H9 (cell line): ENCODE measurements around the gene TMEM267. TPM values are rescaled to one million over a fixed set of nuclear protein-coding genes. Genes with fewer than 3 reads are reported as not detected.

Experiments used
- DNase-seq: peaks from one replicate; pipeline ENCODE4 v3.0.0-alpha.2; 2017
- H2AFZ ChIP-seq: one replicate; pipeline ENCODE4 v1.6.1; 2013; ENCODE audit warnings: mild to moderate bottlenecking, low read length, control low read depth, moderate library complexity
- H2AK5ac ChIP-seq: 2 replicates; pipeline ENCODE4 v1.6.1; 2013; ENCODE audit warnings: low read length, control low read depth, mixed read lengths; ENCODE audit not compliant: insufficient read length
- H2BK120ac ChIP-seq: one replicate; pipeline ENCODE4 v1.6.1; 2013; ENCODE audit warnings: low read depth, mild to moderate bottlenecking, low read length, control low read depth, inconsistent platforms; ENCODE audit not compliant: poor library complexity, severe bottlenecking
- H2BK12ac ChIP-seq: 2 replicates; pipeline ENCODE4 v1.6.1; 2013; ENCODE audit warnings: low read length, control low read depth, mixed read lengths, low read depth; ENCODE audit not compliant: insufficient read length
- H2BK15ac ChIP-seq: 2 replicates; pipeline ENCODE4 v1.6.1; 2013; ENCODE audit warnings: low read depth, low read length, control low read depth
- H2BK20ac ChIP-seq: one replicate; pipeline ENCODE4 v1.6.1; 2013; ENCODE audit warnings: low read depth, mild to moderate bottlenecking, low read length, control low read depth, inconsistent platforms; ENCODE audit not compliant: poor library complexity, severe bottlenecking
- H2BK5ac ChIP-seq: 2 replicates; pipeline ENCODE4 v1.6.1; 2013; ENCODE audit warnings: low read length, control low read depth, mixed read lengths; ENCODE audit not compliant: insufficient read length
- H3K14ac ChIP-seq: 2 replicates; pipeline ENCODE4 v1.6.1; 2013; ENCODE audit warnings: low read length, control low read depth; ENCODE audit not compliant: insufficient read depth
- H3K18ac ChIP-seq: 2 replicates; pipeline ENCODE4 v1.6.1; 2013; ENCODE audit warnings: low read depth, mild to moderate bottlenecking, mixed read lengths, low read length, control low read depth; ENCODE audit not compliant: insufficient read length
- H3K23ac ChIP-seq: 2 replicates; pipeline ENCODE4 v1.6.1; 2013; ENCODE audit warnings: low read length, control low read depth, mixed read lengths, low read depth; ENCODE audit not compliant: insufficient read length
- H3K23me2 ChIP-seq: 2 replicates; pipeline ENCODE4 v1.6.1; 2013; ENCODE audit warnings: low read depth, mild to moderate bottlenecking, mixed read lengths, low read length, control low read depth; ENCODE audit not compliant: insufficient read length, poor library complexity, severe bottlenecking
- H3K27ac ChIP-seq: 2 replicates; pipeline ENCODE4 v1.5.1; 2013; ENCODE audit warnings: low read length, control low read depth, mixed read lengths, low read depth; ENCODE audit not compliant: insufficient read length
- H3K27me3 ChIP-seq: 2 replicates; pipeline ENCODE4 v1.6.1; 2013; ENCODE audit warnings: low read length, control low read depth, inconsistent platforms; ENCODE audit not compliant: insufficient read depth
- H3K4ac ChIP-seq: 2 replicates; pipeline ENCODE4 v1.6.1; 2013; ENCODE audit warnings: low read depth, mild to moderate bottlenecking, control low read depth, inconsistent platforms, low read length, moderate library complexity
- H3K4me1 ChIP-seq: 2 replicates; pipeline ENCODE4 v1.6.1; 2013; ENCODE audit warnings: low read length, control low read depth, inconsistent platforms; ENCODE audit not compliant: insufficient read depth
- H3K4me2 ChIP-seq: 2 replicates; pipeline ENCODE4 v1.6.1; 2013; ENCODE audit warnings: low read length, control low read depth, mixed read lengths; ENCODE audit not compliant: insufficient read length, insufficient read depth
- H3K56ac ChIP-seq: 2 replicates; pipeline ENCODE4 v1.6.1; 2013; ENCODE audit warnings: low read depth, mild to moderate bottlenecking, mixed read lengths, low read length, control low read depth; ENCODE audit not compliant: insufficient read length
- H3K79me1 ChIP-seq: 2 replicates; pipeline ENCODE4 v1.6.1; 2013; ENCODE audit warnings: low read depth, mild to moderate bottlenecking, moderate library complexity, low read length, control low read depth, inconsistent platforms; ENCODE audit not compliant: insufficient read depth, poor library complexity, severe bottlenecking
- H3K79me2 ChIP-seq: 2 replicates; pipeline ENCODE4 v1.6.1; 2013; ENCODE audit warnings: low read length, control low read depth, inconsistent platforms; ENCODE audit not compliant: insufficient read depth
- H3K9ac ChIP-seq: 2 replicates; pipeline ENCODE4 v1.6.1; 2013; ENCODE audit warnings: low read length, control low read depth, mixed read lengths; ENCODE audit not compliant: insufficient read length; ENCODE audit errors: extremely low read depth
- H3K9me3 ChIP-seq: one replicate; pipeline ENCODE4 v1.6.1; 2013; ENCODE audit warnings: low read depth, low read length, inconsistent platforms; ENCODE audit not compliant: control insufficient read depth
- H3T11ph ChIP-seq: one replicate; pipeline ENCODE4 v1.6.1; 2013; ENCODE audit warnings: mild to moderate bottlenecking, low read length, control low read depth, inconsistent platforms
- H4K20me1 ChIP-seq: one replicate; pipeline ENCODE4 v1.6.1; 2013; ENCODE audit not compliant: control insufficient read depth, insufficient read length, insufficient read depth
- H4K5ac ChIP-seq: 2 replicates; pipeline ENCODE4 v1.6.1; 2013; ENCODE audit warnings: low read depth, mild to moderate bottlenecking, mixed read lengths, low read length, control low read depth; ENCODE audit not compliant: insufficient read length
- H4K8ac ChIP-seq: replicated peaks from 2 replicates; pipeline ENCODE4 v1.6.1; 2013; ENCODE audit warnings: low read length, control low read depth, mixed read lengths, low read depth; ENCODE audit not compliant: insufficient read length
- H4K91ac ChIP-seq: 2 replicates; pipeline ENCODE4 v1.6.1; 2013; ENCODE audit warnings: low read depth, mild to moderate bottlenecking, moderate library complexity, mixed read lengths, low read length, control low read depth; ENCODE audit not compliant: insufficient read length
- H3K27ac Mint-ChIP-seq, 3 experiments: 2 replicates in 2 of 3; 3 replicates in 1 of 3; pipeline ENCODE4 v1.8.0; 2020 to 2021; ENCODE audit warnings: mixed read lengths in 3 of 3, mild to moderate bottlenecking in 1 of 3, moderate library complexity in 1 of 3
- H3K27me3 Mint-ChIP-seq: 2 replicates; pipeline ENCODE4 v1.8.0; 2021; ENCODE audit warnings: low read depth, mild to moderate bottlenecking, moderate library complexity, mixed read lengths
- H3K36me3 Mint-ChIP-seq, 3 experiments: 2 replicates in 2 of 3; 3 replicates in 1 of 3; pipeline ENCODE4 v1.8.0; 2020 to 2021; ENCODE audit warnings: low read depth in 3 of 3, mixed read lengths in 3 of 3; ENCODE audit not compliant: insufficient read depth in 1 of 3
- H3K4me1 Mint-ChIP-seq, 2 experiments: 2 replicates each; pipeline ENCODE4 v1.8.0; 2020; ENCODE audit warnings: mixed read lengths in 2 of 2
- H3K4me3 Mint-ChIP-seq, 2 experiments: 2 replicates in 1 of 2; 3 replicates in 1 of 2; pipeline ENCODE4 v1.8.0; 2020 to 2021; ENCODE audit warnings: mild to moderate bottlenecking in 2 of 2, mixed read lengths in 2 of 2, moderate library complexity in 1 of 2
- H3K9me3 Mint-ChIP-seq, 2 experiments: 2 replicates in 1 of 2; 3 replicates in 1 of 2; pipeline ENCODE4 v1.8.0; 2020; ENCODE audit warnings: mild to moderate bottlenecking in 2 of 2, mixed read lengths in 2 of 2, moderate library complexity in 1 of 2
- WGBS: extraction: QIAGEN DNeasy Blood & Tissue Kit; methylation state at CpG from one replicate; pipeline ENCODE4 v1.1.7; 2013; ENCODE audit warnings: missing lambda C conversion rate, low lambda C conversion rate, mixed read lengths; ENCODE audit not compliant: insufficient read length; ENCODE audit errors: extremely low coverage; 5-methylcytosine and 5-hydroxymethylcytosine counted together
- total RNA-seq: library from RNA; stranded (reverse); gene quantifications from 2 replicates; pipeline ENCODE4 v1.2.1, GENCODE V29; 2021
- TF ChIP-seq, protein P1 (sequence below): fragments of 200-600 bp; sonication (generic); conservative IDR thresholded peaks from 3 replicates; pipeline ENCODE4 v1.8.0; 2021; ENCODE audit warnings: antibody characterized with exemption, mild to moderate bottlenecking

The TMEM267 gene
- total RNA-seq, 1 experiment from 2014 or later = 5.1 TPM

DNA sequence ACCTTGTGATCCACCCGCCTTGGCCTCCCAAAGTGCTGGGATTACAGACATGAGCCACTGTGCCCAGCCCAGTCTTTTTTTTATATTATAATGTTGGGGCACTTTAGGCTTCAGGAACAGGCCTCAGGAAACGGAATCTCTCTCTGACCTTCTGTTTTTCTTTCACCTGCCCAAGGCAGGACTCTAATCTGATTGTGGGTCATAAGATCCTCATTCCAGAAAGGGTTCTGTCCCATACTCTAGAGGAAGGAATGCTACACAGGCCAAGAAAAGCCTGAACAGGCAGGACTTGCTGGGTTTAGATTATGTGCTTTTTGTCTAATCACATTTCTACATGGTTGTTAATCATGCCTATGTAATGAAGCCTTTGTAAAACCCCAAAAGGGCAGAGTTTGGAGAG, 69.7 kb downstream of the TMEM267 start:
- H3K18ac ChIP-seq = no peak overlapping the region
- H2BK12ac ChIP-seq = no peak overlapping the region
- no peak overlapping the region for H3T11ph ChIP-seq
- H2BK15ac ChIP-seq = no peak overlapping the region
- H2BK120ac ChIP-seq = no peak overlapping the region
- H3K23me2 ChIP-seq = no peaks in the 10 kb centered on the region
- no peak overlapping the region for H3K14ac ChIP-seq
- no peak overlapping the region for H4K5ac ChIP-seq
- H3K4me2 ChIP-seq = no peak overlapping the region
- H4K91ac ChIP-seq = no peak overlapping the region
- no peaks in the 10 kb centered on the region for H3K4me1 ChIP-seq
- H3K23ac ChIP-seq = no peak overlapping the region
- DNase-seq = no peak
- H3K9me3 ChIP-seq = no peaks in the 10 kb centered on the region
- Mint-ChIP-seq H3K27me3 (peaks cover 3% of the 10 kb centered on the region; the same call in 1 of the 2 replicates), H3K9me3 (no peaks in the 10 kb centered on the region), H3K36me3 (no peaks in the 10 kb centered on the region; a peak in 1 of 7 replicates), H3K4me1 (peaks cover 5 to 6% of the 10 kb centered on the region in 2 experiments; a peak in 3 of 4 replicates), H3K4me3 (no peak overlapping the region), H3K27ac (no peak overlapping the region)
- no CpG with 5 or more reads among the region's 2 CpGs for WGBS
- H3K56ac ChIP-seq = no peak overlapping the region
- H2AK5ac ChIP-seq = no peak overlapping the region
- H3K79me2 ChIP-seq = no peaks in the 10 kb centered on the region
- no peak overlapping the region for H2BK20ac ChIP-seq
- no peaks in the 10 kb centered on the region for H3K27me3 ChIP-seq
- no peak overlapping the region for H2BK5ac ChIP-seq
- no peak overlapping the region for H4K8ac ChIP-seq
- H3K27ac ChIP-seq = no peak overlapping the region
- no peak overlapping the region for H2AFZ ChIP-seq
- H4K20me1 ChIP-seq = no peaks in the 10 kb centered on the region
- no peak overlapping the region for H3K9ac ChIP-seq
- no peaks in the 10 kb centered on the region for H3K79me1 ChIP-seq
- TF ChIP-seq, protein P1, sequence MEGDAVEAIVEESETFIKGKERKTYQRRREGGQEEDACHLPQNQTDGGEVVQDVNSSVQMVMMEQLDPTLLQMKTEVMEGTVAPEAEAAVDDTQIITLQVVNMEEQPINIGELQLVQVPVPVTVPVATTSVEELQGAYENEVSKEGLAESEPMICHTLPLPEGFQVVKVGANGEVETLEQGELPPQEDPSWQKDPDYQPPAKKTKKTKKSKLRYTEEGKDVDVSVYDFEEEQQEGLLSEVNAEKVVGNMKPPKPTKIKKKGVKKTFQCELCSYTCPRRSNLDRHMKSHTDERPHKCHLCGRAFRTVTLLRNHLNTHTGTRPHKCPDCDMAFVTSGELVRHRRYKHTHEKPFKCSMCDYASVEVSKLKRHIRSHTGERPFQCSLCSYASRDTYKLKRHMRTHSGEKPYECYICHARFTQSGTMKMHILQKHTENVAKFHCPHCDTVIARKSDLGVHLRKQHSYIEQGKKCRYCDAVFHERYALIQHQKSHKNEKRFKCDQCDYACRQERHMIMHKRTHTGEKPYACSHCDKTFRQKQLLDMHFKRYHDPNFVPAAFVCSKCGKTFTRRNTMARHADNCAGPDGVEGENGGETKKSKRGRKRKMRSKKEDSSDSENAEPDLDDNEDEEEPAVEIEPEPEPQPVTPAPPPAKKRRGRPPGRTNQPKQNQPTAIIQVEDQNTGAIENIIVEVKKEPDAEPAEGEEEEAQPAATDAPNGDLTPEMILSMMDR = no peak
- H3K4ac ChIP-seq = no peak overlapping the region
